GM19397 (cell line): ENCODE results near the gene RASSF6.
A peak's percentile ranks its signal among the peaks of the same experiment; 100 is the strongest.
"Not testable (repeated sequence)": the region's sequence is repeated elsewhere in the genome, so short reads cannot be mapped to it uniquely, and the experiment has no call there.

Experiments used
- ATAC-seq: cut with Tn5 transposase; IDR thresholded peaks from one replicate; pipeline ENCODE4 v1.9.1; 2021; ENCODE audit warnings: mild to moderate bottlenecking, moderate library complexity; ENCODE audit not compliant: unreplicated experiment

Gene RASSF6

GRCh38 chr4:73620115-73620792, at the start of gene RASSF6:
Gene RASSF6, minus strand, starts transcription at chr4:73620436. Its CDS starts 8,641 bp downstream, at chr4:73611795.
- peak; percentile 98 for ATAC-seq

GRCh38 chr4:73669410-73670183, 49.4 kb upstream of the RASSF6 start:
- no peak for ATAC-seq

GRCh38 chr4:73668782-73669201, 48.6 kb upstream of the RASSF6 start:
- no peak for ATAC-seq

GRCh38 chr4:73665924-73666323, 45.7 kb upstream of the RASSF6 start:
- ATAC-seq = not testable (repeated sequence)

GRCh38 chr4:73664470-73664869, 44.2 kb upstream of the RASSF6 start:
- ATAC-seq = no peak

GRCh38 chr4:73663576-73663975, 43.3 kb upstream of the RASSF6 start:
- ATAC-seq = no peak

GRCh38 chr4:73662709-73663546, 42.7 kb upstream of the RASSF6 start:
- ATAC-seq = peak; percentile 76

GRCh38 chr4:73661646-73662119, 41.4 kb upstream of the RASSF6 start:
- no peak for ATAC-seq

GRCh38 chr4:73660808-73661207, 40.6 kb upstream of the RASSF6 start:
- ATAC-seq = no peak

- ATAC-seq = peak; percentile 54
Observed at GRCh38 chr4:73653695-73654106, 33.5 kb upstream of the RASSF6 start.

GRCh38 chr4:73650250-73650649, 30.0 kb upstream of the RASSF6 start:
- no peak for ATAC-seq

- ATAC-seq = no peak
Observed at GRCh38 chr4:73648478-73648877, 28.2 kb upstream of the RASSF6 start.

- ATAC-seq = no peak
Observed at GRCh38 chr4:73646117-73646516, 25.9 kb upstream of the RASSF6 start.

- no peak for ATAC-seq
Observed at GRCh38 chr4:73631565-73632226, 11.5 kb upstream of the RASSF6 start.

- not testable (repeated sequence) for ATAC-seq
Observed at GRCh38 chr4:73628834-73629233, 8.6 kb upstream of the RASSF6 start.

- ATAC-seq = no peak
Observed at GRCh38 chr4:73621357-73621756, 1.1 kb upstream of the RASSF6 start.

GRCh38 chr4:73619346-73619745, 890 bp downstream of the RASSF6 start:
- no peak for ATAC-seq

GRCh38 chr4:73617256-73617655, 3.0 kb downstream of the RASSF6 start:
- no peak for ATAC-seq

- no peak for ATAC-seq
Observed at GRCh38 chr4:73615613-73616012, 4.6 kb downstream of the RASSF6 start.

- ATAC-seq = no peak
Observed at GRCh38 chr4:73614311-73614867, 5.8 kb downstream of the RASSF6 start.
